Smooth muscle cell (in vitro differentiated cells): ENCODE measurements around the gene ZNF540. TPM values are rescaled to one million over a fixed set of nuclear protein-coding genes. Genes with fewer than 3 reads are reported as not detected.

ENCODE experiments used
- DNase-seq: peaks from one replicate; lab custom pipeline; 2025; ENCODE audit not compliant: unreplicated experiment; lab: John Stamatoyannopoulos, UW
- H2AFZ ChIP-seq: fragments of 200-600 bp; sonication (generic); 2 replicates; pipeline ENCODE4 v1.6.0; 2016; ENCODE audit warnings: antibody characterized with exemption, low read depth, mild to moderate bottlenecking
- H3F3A ChIP-seq: fragments of 200-600 bp; sonication (generic); 2 replicates; pipeline ENCODE4 v1.6.0; 2017; ENCODE audit warnings: antibody characterized with exemption, low read depth
- H3K27ac ChIP-seq: fragments of 200-600 bp; sonication (generic); 2 replicates; pipeline ENCODE4 v1.5.1; 2016; ENCODE audit warnings: low read depth, mild to moderate bottlenecking
- H3K27me3 ChIP-seq: fragments of 200-600 bp; sonication (generic); 2 replicates; pipeline ENCODE4 v1.6.1; 2016; ENCODE audit warnings: low read depth, mild to moderate bottlenecking
- H3K36me3 ChIP-seq: fragments of 200-600 bp; sonication (generic); 2 replicates; pipeline ENCODE4 v1.5.1; 2016; ENCODE audit warnings: low read depth
- H3K4me1 ChIP-seq: fragments of 200-600 bp; sonication (generic); 2 replicates; pipeline ENCODE4 v1.5.1; 2016; ENCODE audit warnings: low read depth
- H3K4me2 ChIP-seq: fragments of 200-600 bp; sonication (generic); 2 replicates; pipeline ENCODE4 v1.6.0; 2016; ENCODE audit warnings: mild to moderate bottlenecking
- H3K4me3 ChIP-seq: fragments of 200-600 bp; sonication (generic); 2 replicates; pipeline ENCODE4 v1.5.1; 2016; ENCODE audit warnings: mild to moderate bottlenecking
- H3K79me2 ChIP-seq: fragments of 200-600 bp; sonication (generic); 2 replicates; pipeline ENCODE4 v1.6.0; 2016; ENCODE audit warnings: low read depth, mild to moderate bottlenecking
- H3K9ac ChIP-seq: fragments of 200-600 bp; sonication (generic); 2 replicates; pipeline ENCODE4 v1.6.0; 2016; ENCODE audit warnings: low read depth
- H3K9me3 ChIP-seq: fragments of 200-600 bp; sonication (generic); replicated peaks from 2 replicates; pipeline ENCODE4 v1.5.1; 2016; ENCODE audit warnings: low read depth
- H4K20me1 ChIP-seq: fragments of 200-600 bp; sonication (generic); 2 replicates; pipeline ENCODE4 v1.6.0; 2016; ENCODE audit warnings: low read depth
- WGBS: methylation state at CpG from one replicate; pipeline ENCODE4 v1.1.7; 2016; ENCODE audit warnings: low lambda C conversion rate; 5-methylcytosine and 5-hydroxymethylcytosine counted together
- polyA plus RNA-seq: library from polyadenylated mRNA; unstranded; fragments of >200 nt; fragmentation: Nextera tagmentation; extraction: Ambion mirVana; gene quantifications from 2 replicates; pipeline ENCODE4 v1.2.1, GENCODE V29; 2016
- total RNA-seq: library from RNA; depleted of rRNA; stranded (reverse); fragments of >200 nt; gene quantifications from 2 replicates; pipeline ENCODE4 v1.2.3, GENCODE V29; 2014
- TF ChIP-seq, protein P1 (sequence below): fragments of 200-600 bp; sonication (generic); IDR thresholded peaks from 2 replicates; pipeline ENCODE4 v1.5.1; 2017; ENCODE audit warnings: borderline replicate concordance, mild to moderate bottlenecking, antibody characterized with exemption; ENCODE audit not compliant: insufficient read depth, poor library complexity, severe bottlenecking

ZNF540 gene
- total and polyA plus RNA-seq, 2 experiments from 2014 or later, result 0.70 TPM; not detected in 1

DNA sequence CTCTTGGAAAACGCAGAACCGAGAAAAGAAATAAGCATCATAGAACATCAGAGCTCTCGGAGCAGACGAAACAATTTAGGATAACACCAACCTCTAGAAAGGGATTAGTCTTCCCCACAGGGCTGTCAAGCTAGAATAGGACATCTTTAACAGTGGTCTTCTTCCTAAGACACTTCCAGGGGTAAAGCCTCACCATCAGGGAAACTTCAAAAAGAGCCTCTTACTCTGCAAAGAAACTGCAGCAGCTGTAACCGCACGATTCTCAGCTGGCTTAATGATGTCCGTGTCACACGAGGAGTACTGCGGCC is 726 bp upstream of the ZNF540 start:
- DNase-seq, result no peak
- Histone ChIP-seq H3K36me3 (no peaks in the 10 kb centered on the region), H3K4me3 (peak overlapping the region; percentile 76), H3K9ac (peak overlapping the region; percentile 83), H3K27me3 (no peaks in the 10 kb centered on the region), H3F3A (no peaks in the 10 kb centered on the region), H2AFZ (peak overlapping the region; percentile 99), H3K4me2 (peak overlapping the region; percentile 92), H3K4me1 (no peaks in the 10 kb centered on the region), H3K27ac (peak overlapping the region; percentile 77), H3K9me3 (no peaks in the 10 kb centered on the region), H3K79me2 (peaks cover 6% of the 10 kb centered on the region), H4K20me1 (no peaks in the 10 kb centered on the region)
- TF ChIP-seq, protein P1, sequence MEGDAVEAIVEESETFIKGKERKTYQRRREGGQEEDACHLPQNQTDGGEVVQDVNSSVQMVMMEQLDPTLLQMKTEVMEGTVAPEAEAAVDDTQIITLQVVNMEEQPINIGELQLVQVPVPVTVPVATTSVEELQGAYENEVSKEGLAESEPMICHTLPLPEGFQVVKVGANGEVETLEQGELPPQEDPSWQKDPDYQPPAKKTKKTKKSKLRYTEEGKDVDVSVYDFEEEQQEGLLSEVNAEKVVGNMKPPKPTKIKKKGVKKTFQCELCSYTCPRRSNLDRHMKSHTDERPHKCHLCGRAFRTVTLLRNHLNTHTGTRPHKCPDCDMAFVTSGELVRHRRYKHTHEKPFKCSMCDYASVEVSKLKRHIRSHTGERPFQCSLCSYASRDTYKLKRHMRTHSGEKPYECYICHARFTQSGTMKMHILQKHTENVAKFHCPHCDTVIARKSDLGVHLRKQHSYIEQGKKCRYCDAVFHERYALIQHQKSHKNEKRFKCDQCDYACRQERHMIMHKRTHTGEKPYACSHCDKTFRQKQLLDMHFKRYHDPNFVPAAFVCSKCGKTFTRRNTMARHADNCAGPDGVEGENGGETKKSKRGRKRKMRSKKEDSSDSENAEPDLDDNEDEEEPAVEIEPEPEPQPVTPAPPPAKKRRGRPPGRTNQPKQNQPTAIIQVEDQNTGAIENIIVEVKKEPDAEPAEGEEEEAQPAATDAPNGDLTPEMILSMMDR, result no peak
- WGBS, result 10% methylated on average over 9 of the region's 9 CpGs

DNA sequence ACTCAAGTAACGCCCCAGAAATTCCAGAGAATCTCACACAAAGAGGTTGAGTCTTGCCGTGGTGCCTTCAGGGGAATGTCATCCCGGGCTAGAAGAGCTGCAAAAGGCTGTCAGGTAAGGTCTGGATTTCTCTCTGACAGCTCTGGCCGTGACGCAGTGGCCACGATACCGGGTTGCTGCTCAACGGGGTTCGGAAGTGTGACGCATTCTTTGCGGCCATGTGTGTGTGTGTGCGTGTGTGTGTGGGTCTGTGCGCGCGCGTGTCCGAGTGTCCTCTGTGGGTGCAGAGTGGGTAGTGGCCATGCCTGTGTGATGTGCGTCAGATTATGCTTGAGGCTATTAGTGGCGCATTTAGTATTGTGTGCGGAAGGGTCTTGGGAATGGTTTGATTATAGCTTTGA is 306 bp downstream of the ZNF540 start:
- TF ChIP-seq, protein P1, result no peak
- H3F3A ChIP-seq, result no peaks in the 10 kb centered on the region
- H4K20me1 ChIP-seq, result no peaks in the 10 kb centered on the region
- WGBS, result 2% methylated on average over 20 of the region's 20 CpGs
- H3K36me3 ChIP-seq, result no peaks in the 10 kb centered on the region
- peak overlapping the region; percentile 76 for H3K4me3 ChIP-seq
- H3K9me3 ChIP-seq, result no peaks in the 10 kb centered on the region
- H3K9ac ChIP-seq, result peak overlapping the region; percentile 83
- H2AFZ ChIP-seq, result peak overlapping the region; percentile 99
- H3K27me3 ChIP-seq, result no peaks in the 10 kb centered on the region
- no peaks in the 10 kb centered on the region for H3K4me1 ChIP-seq
- peak overlapping the region; percentile 77 for H3K27ac ChIP-seq
- H3K79me2 ChIP-seq, result peaks cover 6% of the 10 kb centered on the region
- peak overlapping the region; percentile 92 for H3K4me2 ChIP-seq
- peak; percentile 52 for DNase-seq

DNA sequence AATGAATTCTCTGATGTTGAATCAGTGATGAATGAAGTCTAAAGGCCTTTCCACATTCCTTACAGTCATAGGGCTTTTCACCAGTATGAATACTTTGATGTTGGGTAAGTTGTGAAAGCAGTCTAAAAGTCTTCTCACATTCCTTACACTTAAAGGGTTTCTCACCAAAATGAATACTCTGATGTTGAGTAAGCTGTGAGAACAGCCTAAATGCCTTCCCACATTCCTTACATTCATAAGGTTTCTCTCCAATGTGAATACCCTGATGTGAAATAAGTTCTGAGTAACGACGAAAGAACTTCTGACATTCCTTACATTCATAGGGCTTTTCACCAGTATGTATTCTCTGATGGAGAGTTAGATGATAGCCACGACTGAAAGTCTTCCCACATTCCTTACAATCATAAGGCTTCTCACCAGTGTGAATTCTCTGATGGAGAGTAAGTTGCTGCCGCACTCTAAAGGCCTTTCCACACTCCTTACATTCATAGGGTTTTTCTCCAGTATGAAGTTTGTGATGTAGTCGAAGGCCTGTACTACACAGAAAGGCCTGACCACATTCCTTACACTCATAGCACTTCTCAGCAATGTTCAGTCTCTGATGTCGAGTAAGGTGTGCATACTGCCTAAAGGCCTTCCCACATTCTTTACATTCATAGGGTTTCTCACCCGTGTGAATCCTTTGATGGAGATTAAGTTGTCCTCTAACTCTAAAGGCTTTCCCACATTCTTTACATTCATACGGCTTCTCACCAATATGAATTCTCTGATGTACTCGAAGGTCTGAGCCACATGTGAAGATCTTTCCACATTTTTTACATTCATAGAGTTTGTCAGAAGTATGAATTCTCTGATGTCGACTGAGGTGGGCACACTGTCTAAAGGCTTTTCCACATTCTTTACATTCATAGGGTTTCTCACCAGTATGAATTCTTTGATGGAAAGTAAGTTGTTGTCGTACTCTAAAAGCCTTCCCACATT is 40.7 kb downstream of the ZNF540 start:
- no peak overlapping the region for H3K4me2 ChIP-seq
- no peaks in the 10 kb centered on the region for H3K27me3 ChIP-seq
- H3K9ac ChIP-seq, result no peak overlapping the region
- TF ChIP-seq, protein P1, result no peak
- H3K4me1 ChIP-seq, result no peaks in the 10 kb centered on the region
- H4K20me1 ChIP-seq, result no peaks in the 10 kb centered on the region
- no peaks in the 10 kb centered on the region for H3F3A ChIP-seq
- H3K9me3 ChIP-seq, result peaks cover 68% of the 10 kb centered on the region
- DNase-seq, result no peak
- no peak overlapping the region for H2AFZ ChIP-seq
- no peak overlapping the region for H3K4me3 ChIP-seq
- no peaks in the 10 kb centered on the region for H3K79me2 ChIP-seq
- WGBS, result 97% methylated on average over 11 of the region's 11 CpGs
- H3K27ac ChIP-seq, result no peak overlapping the region
- peaks cover 67% of the 10 kb centered on the region for H3K36me3 ChIP-seq

DNA sequence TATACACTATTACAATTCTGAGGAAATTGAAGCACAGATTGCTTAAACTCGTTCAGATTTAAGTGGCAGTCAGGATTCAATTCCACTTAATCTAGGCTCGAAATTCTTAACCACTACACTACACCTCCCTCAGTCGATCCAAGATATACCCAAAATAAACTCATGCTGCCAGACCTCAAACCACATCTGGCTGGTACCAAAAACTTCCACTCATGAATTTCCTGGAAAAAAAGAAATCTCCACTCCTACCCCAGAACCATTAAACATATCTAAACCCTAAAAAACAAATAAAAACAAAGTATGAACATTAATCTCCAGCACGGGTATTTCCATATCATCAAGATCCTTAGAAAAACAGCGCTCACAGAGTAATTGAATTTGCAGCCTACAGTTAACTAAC is 59.4 kb downstream of the ZNF540 start:
- Histone ChIP-seq H3K9ac (peak overlapping the region; percentile 30), H3K27me3 (no peaks in the 10 kb centered on the region), H3K79me2 (peaks cover 55% of the 10 kb centered on the region), H3K9me3 (no peaks in the 10 kb centered on the region), H3K36me3 (peaks cover 6% of the 10 kb centered on the region), H3K4me3 (peak overlapping the region; percentile 82), H2AFZ (peak overlapping the region; percentile 93), H3K27ac (peak overlapping the region; percentile 32), H3K4me2 (peak overlapping the region; percentile 96), H3F3A (peaks cover 11% of the 10 kb centered on the region), H3K4me1 (peaks cover 22% of the 10 kb centered on the region), H4K20me1 (peaks cover 10% of the 10 kb centered on the region)
- DNase-seq, result no peak
- 26% methylated on average over 5 of the region's 5 CpGs for WGBS
- TF ChIP-seq, protein P1, result no peak
